Posterior cingulate gyrus (tissue), 11 donors: ENCODE results near the gene HAS3.
"Not testable (repeated sequence)": the region's sequence is repeated elsewhere in the genome, so short reads cannot be mapped to it uniquely, and the experiment has no call there.

Experiments used
- DNase-seq, 10 donors: peaks; one replicate each; pipeline versions ENCODE4 v3.0.0 to v3.0.0-alpha.2; 2020 to 2021; ENCODE audit warnings: mixed read lengths in 3 of 10
- intact Hi-C: fragments of 100-400 bp; cut with DNase I; formaldehyde crosslinking; loops from one replicate; pipeline ENCODE4 v1.15.1; 2023

The HAS3 gene

DNA sequence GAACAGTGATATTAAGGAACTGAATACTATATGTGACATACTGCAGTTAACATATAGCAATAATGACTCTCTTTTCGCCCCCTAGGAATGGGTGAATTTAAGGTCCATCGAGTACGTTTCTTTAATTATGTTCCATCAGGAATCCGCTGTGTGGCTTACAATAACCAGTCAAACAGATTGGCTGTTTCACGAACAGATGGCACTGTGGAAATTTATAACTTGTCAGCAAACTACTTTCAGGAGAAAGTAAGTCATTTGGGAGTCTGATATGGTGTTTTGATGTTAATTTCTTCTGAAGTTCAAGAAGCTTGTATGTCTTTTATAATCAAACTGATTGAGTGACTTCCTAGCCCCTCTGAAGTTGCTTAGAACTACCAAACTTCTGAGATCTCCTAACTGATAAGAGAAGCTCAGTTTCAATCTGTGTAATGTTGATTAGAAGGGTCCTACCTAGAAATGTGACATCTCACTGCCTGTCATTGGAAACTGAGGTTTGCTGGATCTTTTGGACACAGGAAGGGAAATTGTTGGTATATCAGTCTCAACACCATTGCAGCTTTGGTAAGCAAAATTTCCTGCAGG, 28.0 kb downstream of the HAS3 start:
- intact Hi-C loops: no loop called here
- no peak for DNase-seq

DNA sequence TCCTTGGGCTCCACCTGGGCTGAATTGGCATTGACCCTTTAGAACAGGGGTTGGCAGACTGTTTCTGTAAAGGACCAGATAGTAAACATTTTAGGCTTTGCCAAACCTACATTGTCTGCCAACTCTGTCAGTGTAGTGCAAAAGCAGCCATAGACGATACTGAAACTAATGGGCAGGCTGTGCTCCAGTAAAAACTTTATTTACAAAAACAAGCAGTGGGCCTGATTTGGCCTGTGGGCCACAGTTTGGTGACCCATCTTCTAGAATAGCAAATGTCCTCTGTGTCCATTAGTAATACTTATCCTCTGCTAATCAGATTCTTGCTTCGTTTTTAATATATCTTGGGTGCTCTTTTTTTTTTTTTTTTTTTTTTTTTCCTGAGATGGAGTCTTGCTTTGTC, 33.2 kb downstream of the HAS3 start:
- DNase-seq: no peak
- intact Hi-C loops: no loop called here

DNA sequence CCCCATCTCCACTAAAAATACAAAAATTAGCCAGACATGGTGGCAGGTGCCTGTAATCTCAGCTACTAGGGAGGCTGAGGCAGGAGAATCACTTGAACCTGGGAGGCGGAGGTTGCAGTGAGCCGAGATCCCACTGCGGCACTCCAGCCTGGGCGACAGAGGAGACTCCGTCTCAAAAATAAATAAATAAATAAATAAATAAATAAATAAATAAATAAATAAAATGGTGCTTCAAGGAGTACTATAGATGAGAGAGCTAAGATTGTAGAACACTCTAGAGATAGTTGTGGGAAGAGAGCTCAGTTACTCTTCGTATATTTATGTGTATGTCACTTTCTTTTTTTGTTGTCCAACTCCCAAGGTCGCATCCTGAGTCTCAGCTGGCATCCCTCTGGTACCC, 34.0 kb downstream of the HAS3 start:
- DNase-seq, intact Hi-C loops: not testable (repeated sequence)

DNA sequence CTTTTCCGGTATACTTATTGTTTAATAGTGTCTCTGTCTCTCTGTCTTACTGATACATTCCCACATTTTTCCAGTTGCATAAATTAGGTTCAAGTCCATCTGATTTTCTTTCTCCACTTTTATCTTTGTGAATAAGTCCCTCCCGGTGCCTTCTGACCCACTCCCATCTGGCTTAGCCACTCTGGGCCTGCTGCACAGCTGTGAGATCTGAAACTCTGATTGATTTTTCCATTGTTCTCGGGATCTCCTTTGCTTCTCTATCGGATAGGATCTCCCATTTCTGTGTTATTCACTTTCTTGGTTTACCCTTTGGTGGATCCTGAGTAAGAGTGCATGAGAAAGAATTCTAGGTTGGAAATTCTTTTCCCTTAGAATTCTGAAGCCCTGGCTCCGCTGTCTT, 35.6 kb downstream of the HAS3 start:
- intact Hi-C loops: no loop called here
- no peak for DNase-seq

DNA sequence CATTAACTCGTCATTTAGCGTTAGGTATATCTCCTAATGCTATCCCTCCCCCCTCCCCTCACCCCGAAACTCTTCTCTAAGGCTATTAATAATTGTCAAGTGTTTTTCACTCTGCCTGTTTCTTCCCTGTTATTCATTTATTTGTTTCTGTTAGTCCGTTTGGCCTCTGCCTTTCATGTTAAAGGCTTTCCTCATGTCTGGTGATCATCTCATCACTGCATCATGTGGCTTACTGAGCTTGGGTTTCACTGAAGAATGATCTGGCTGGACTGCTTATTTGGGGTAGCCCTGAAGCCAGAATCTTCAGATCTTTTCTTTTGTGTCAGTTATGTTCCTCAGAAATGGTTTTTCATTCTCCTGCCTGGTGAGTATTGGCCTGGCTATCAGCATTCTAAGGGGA, 36.5 kb downstream of the HAS3 start:
- intact Hi-C loops: no loop called here
- DNase-seq: no peak

DNA sequence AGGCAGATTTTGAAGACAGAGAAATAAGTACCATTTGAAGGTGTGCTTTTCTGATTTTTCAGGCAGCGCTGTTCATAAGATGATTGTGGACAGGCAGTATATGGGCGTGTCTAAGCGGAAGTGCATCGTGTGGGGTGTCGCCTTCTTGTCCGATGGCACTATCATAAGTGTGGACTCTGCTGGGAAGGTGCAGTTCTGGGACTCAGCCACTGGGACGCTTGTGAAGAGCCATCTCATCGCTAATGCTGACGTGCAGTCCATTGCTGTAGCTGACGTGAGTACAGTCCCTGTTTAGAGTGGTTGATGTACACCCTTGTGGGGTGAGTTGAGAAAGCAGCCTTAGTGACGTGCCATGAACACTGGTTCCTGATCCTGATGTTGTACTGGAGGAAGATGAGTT, 37.7 kb downstream of the HAS3 start:
- intact Hi-C loops: no loop called here
- DNase-seq: no peak

DNA sequence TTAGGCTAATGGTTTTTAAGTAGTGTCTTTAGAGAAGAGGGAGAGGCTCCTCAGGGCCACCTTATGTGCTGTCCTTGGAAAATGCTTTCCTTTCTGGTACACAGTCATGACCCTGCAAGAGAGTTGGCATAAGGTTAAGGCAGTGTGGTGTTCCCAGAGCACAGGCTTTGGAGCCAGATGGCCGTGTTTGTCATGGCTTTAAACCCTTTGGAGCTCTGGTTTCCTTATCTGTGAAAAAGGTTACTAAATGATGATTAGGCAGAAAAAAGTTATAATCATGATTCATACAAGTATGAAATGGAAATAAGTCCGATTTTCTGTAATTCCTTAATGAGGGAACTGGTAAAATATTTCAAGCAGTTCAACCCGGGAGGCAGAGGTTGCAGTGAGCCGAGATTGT, 40.2 kb downstream of the HAS3 start:
- no peak for DNase-seq
- intact Hi-C loops: no loop called here

DNA sequence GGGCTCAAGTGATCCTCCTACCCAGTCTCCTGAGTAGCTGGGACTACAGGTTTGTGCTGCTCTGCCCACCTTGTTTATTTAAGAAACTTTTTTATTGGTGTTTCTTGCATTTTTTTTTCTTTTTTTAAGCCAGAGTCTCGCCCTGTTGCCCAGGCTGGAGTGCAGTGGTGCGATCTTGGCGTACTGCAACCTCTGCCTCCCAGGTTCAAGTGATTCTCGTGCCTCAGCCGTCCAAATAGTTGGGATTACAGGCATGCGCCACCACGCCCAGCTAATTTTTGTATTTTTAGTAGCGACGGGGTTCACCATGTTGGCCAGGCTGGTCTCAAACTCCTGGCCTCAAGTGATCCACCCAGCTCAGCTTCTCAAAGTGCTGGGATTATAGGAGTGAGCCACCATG, 44.2 kb downstream of the HAS3 start:
- DNase-seq: not testable (repeated sequence)
- intact Hi-C loops: loop anchor here (1.0 kb wide), 1 partner anchor 138 kb away; no protein-coding TSS in a partner anchor

DNA sequence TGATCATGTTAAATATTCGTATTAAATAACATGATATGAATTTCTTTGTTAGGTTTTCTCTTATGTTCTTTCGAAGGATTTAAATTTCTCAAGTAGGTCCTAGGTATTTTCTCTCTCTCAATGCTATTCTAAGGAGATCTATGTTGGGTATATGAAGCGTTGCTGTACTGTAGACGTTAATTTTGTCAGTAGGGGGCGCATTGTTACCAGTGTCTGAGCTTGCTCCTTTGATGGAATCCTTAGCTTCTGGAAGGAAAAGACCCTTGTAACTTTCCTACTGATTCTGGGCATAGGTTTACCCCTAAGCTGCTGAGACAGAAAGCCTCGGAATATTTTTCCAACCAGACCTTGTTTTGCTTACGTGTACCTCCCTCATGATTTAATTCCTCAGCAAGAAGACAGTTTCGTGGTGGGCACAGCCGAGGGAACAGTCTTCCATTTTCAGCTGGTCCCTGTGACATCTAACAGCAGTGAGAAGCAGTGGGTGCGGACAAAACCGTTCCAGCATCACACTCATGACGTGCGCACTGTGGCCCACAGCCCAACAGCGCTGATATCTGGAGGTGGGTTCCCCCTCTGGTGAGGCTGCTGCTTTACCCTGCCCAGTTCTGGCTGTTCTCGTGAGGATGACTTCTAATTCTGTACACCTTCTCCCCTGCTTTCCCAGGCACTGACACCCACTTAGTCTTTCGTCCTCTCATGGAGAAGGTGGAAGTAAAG, 44.9 kb downstream of the HAS3 start:
- intact Hi-C loops: loop anchor here (1.0 kb wide), 1 partner anchor 137 kb away; no protein-coding TSS in a partner anchor
- peak; percentile 26 to 95 (median 64) for DNase-seq

DNA sequence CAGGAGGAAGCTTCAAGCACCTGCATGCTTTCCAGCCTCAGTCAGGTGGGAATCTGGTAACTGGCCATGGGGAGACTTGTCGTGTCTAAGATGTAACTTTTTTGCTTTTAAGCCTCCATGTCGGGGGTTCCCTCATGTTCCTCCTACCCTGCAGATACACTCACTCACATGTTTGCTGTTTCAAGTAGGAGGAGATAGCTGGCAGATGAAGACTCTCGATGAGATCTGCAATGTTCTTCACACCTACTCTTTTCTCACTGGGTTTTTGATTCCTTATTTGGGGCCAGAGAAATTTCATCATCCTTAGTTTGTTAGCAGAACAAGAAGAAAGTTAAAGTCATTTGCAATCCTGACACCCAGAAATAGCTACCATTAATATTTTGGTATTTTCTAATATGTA, 51.7 kb downstream of the HAS3 start:
- DNase-seq: no peak
- intact Hi-C loops: no loop called here

DNA sequence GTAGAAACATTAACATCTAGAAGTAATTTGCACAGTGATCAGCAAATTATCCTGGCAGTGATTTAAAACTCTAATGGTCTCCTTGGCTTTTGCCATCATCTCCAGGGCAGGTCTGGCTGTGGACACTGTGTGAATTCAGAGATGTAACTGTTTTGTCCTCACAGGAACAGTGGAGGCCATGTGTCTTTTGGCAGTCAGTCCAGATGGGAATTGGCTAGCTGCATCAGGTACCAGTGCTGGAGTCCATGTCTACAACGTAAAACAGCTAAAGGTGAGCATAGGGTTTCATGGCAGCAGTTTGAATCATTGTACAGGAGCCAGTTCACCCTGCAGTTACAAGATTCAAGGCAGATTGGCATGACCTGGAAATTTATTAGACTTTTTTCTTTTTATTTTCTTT, 54.7 kb downstream of the HAS3 start:
- intact Hi-C loops: no loop called here
- DNase-seq: no peak

DNA sequence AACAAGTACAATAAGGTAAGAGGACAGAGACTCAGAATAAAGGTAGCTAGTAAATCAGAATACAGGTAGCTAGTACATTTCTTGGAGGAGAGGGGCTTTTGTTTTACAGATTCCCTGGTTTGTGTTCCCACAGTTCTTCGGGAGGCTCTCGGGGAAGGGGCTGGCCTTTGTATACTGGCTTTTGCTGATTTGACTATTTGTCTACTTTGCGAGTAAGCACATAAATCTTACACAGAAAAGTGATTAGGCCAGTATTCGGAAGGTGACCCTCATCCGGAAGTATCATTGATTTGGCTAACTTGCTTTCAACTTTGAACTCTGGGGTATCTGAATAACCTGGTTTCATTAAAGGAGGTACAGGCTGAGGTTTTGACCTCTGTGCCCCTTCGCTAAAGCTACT, 60.1 kb downstream of the HAS3 start:
- intact Hi-C loops: no loop called here
- no peak for DNase-seq

DNA sequence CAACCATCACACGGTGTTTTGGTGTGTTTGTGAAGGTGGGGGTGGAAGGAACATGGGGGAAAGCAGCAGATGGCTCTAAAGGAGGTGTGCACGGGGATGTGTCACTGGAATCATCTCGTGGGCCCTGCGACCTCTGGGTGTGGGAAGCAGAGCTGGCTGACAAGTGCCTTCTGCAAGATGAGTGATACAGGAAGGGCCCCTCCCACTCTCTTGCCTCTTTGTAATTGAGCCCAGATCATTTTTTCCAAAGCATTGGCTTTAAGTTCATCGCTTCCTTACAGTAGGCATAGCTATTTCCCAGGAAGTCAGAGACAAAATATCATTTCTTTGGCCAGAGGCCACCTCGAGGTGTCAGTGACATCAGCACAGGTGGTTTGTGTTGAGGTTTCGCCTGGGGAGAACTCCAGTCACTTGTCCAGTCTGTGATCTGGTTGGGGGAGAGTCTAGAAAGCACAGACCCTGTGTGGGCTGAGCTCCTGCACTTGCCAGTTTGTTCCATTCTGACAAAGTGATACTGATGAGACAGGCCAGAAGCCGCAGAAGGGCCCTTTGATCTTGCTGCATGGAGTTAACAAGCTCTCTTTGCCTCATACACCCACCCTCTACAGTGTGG, 60.9 kb downstream of the HAS3 start:
- peak in 8 of 10 donors; percentile 35 to 90 (median 57) for DNase-seq

DNA sequence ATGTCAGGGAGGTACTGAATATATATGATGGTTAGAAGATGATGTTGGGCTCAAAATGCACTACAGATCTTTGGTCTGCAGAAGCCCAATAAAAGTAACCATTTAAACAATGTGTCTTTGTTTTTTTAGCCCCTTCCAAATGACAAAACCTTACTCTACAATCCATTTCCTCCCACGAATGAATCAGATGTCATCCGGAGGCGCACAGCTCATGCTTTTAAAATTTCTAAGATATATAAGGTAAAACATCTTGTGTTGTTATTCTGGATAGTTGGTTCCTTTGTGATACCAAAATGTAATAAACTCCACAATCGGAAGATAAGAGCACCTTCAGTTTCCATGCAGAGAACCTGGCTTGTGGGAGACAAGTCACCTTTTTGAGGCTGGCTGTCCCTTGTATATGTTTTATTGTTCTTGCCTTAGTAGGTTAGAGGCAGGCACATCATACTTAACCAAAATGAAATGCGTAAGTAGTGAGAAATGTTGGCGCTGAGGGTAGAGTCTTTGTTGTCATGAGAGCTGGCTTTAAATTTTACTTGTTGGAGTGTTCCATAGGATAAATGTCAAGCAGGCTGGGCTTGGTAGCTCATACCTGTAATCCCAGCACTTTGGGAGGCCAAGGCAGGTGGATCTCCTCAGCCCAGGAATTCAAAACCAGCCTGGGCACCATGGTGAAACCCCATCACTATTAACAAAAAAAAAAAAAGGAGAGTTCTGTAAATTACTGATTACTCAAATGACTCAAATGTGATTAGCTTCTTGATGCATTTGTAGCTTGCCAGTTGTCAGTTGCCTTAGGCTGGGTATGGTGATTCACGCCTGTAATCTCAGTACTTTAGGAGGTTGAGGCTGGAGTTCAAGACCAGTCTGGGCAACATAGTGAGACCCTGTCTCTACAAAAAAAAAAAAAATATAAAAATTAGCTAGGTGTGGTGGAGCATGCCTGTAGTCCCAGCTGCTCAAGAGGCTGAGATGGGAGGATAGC, 61.8 kb downstream of the HAS3 start:
- intact Hi-C loops: no loop called here
- no peak for DNase-seq

More for the DNA sequence above, 60.9 kb downstream of the HAS3 start:
- intact Hi-C loops: no loop called here
